Thoracic aorta (tissue), 2 donors: ENCODE measurements around the gene COL6A3. TPM values are rescaled to one million over a fixed set of nuclear protein-coding genes. Genes with fewer than 3 reads are reported as not detected.

Experiments
- ATAC-seq: fragments of 150-250 bp; one replicate; pipeline ENCODE4 v1.8.0; 2017; ENCODE audit warnings: low read depth; ENCODE audit not compliant: insufficient number of reproducible peaks, low FRiP score
- DNase-seq: peaks from one replicate; pipeline ENCODE4 v3.0.0-alpha.2; 2020; ENCODE audit warnings: low spot score
- H3K27ac ChIP-seq, 2 donors: fragments of 200-600 bp; sonication (generic); 1 replicate in 1 of 2; 2 replicates in 1 of 2; pipeline ENCODE4 v1.5.1; 2016; ENCODE audit warnings: mild to moderate bottlenecking in 2 of 2, moderate library complexity in 2 of 2
- H3K27me3 ChIP-seq: fragments of 200-600 bp; sonication (generic); replicated peaks from 2 replicates; pipeline ENCODE4 v1.6.0; 2016; ENCODE audit warnings: mild to moderate bottlenecking; ENCODE audit not compliant: insufficient read depth
- H3K36me3 ChIP-seq: fragments of 200-600 bp; sonication (generic); one replicate; pipeline ENCODE4 v1.5.1; 2016
- H3K4me1 ChIP-seq, 2 donors: fragments of 200-600 bp; sonication (generic); 1 replicate in 1 of 2; 2 replicates in 1 of 2; pipeline versions ENCODE4 v1.5.1 to v1.6.0; 2016; ENCODE audit warnings: low read depth in 2 of 2, mild to moderate bottlenecking in 1 of 2; ENCODE audit not compliant: control insufficient read depth in 1 of 2
- H3K4me3 ChIP-seq: fragments of 200-600 bp; sonication (generic); 2 replicates; pipeline ENCODE4 v1.5.1; 2016; ENCODE audit warnings: mild to moderate bottlenecking
- H3K9me3 ChIP-seq: fragments of 200-600 bp; sonication (generic); 2 replicates; pipeline ENCODE4 v1.5.1; 2016
- total RNA-seq, 2 donors: library from RNA; depleted of rRNA; stranded (reverse); fragments of >200 nt; gene quantifications; one replicate each; pipeline versions ENCODE4 v1.1.0 to v1.2.3, GENCODE V29; 2016
- TF ChIP-seq, protein P1 (sequence below): fragments of 200-600 bp; sonication (generic); IDR thresholded peaks from one replicate; pipeline ENCODE4 v1.5.1; 2019; ENCODE audit warnings: antibody characterized with exemption

The COL6A3 gene
- total RNA-seq, 2 donors from 2014 or later, result 118 to 155 TPM

DNA sequence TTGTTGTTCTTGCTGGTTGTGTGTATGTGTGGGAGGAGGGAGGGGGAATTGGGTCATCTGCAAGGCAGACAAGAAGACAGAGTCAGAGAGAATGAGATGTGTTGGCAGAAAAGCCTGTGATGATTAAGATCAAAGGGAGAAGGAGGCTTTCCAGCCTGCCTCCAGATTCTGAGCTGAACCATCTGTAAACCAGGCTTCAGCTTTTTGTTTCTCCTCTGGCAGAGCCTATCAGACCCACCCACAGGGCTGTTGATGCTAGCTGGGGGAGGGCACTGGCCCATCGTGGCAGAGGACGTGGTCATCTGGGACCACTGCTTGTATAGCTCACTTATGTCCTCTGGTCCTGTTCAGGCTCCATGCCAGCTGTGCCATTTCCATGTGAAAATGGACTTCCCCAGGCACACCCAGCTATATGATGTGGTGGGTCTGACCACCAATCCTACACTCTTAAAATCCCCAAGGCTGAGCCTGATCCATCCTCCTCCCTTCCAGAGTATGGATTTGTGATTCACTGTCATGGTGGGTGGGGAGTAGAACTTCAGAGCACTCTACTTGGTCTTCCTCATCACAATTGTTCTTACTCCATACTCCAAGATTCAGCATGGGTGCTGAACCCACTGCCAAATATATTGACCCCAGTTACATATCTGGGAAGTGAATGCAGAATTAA lies 27.8 kb upstream of the COL6A3 start:
- H3K27ac ChIP-seq, result no peak overlapping the region
- peaks cover 9 to 15% of the 10 kb centered on the region in 2 donors for H3K4me1 ChIP-seq
- no peaks in the 10 kb centered on the region for H3K36me3 ChIP-seq
- H3K9me3 ChIP-seq, result no peaks in the 10 kb centered on the region
- no peaks in the 10 kb centered on the region for H3K27me3 ChIP-seq
- DNase-seq (no peak), ATAC-seq (no peak)
- H3K4me3 ChIP-seq, result no peak overlapping the region
- TF ChIP-seq, protein P1, sequence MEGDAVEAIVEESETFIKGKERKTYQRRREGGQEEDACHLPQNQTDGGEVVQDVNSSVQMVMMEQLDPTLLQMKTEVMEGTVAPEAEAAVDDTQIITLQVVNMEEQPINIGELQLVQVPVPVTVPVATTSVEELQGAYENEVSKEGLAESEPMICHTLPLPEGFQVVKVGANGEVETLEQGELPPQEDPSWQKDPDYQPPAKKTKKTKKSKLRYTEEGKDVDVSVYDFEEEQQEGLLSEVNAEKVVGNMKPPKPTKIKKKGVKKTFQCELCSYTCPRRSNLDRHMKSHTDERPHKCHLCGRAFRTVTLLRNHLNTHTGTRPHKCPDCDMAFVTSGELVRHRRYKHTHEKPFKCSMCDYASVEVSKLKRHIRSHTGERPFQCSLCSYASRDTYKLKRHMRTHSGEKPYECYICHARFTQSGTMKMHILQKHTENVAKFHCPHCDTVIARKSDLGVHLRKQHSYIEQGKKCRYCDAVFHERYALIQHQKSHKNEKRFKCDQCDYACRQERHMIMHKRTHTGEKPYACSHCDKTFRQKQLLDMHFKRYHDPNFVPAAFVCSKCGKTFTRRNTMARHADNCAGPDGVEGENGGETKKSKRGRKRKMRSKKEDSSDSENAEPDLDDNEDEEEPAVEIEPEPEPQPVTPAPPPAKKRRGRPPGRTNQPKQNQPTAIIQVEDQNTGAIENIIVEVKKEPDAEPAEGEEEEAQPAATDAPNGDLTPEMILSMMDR, result no peak

DNA sequence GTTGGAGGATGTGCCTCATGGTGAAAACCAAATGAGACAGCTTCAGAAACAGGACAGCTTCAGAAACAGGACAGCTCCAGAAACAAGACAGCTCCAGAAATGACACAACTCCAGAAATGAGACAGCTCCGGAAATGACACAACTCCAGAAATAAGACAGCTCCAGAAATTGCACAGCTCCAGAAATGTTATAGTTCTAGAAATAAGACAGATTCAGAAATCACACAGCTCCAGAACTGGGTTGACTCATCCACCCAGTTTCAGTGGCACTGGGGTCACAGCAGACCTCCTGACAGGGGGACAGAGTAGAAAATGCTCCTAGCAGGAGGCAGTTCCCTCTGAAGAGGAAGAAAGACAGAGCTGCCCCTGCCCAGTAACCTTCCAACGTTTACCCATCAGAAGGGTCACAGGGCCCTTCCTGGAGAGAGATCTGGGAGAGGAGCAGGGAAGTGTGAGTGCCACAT lies 26.9 kb upstream of the COL6A3 start:
- peaks cover 15 to 24% of the 10 kb centered on the region in 2 donors for H3K4me1 ChIP-seq
- DNase-seq (no peak), ATAC-seq (no peak)
- H3K27ac ChIP-seq, result no peak overlapping the region
- no peaks in the 10 kb centered on the region for H3K9me3 ChIP-seq
- TF ChIP-seq, protein P1, result no peak
- H3K4me3 ChIP-seq, result no peak overlapping the region
- H3K27me3 ChIP-seq, result no peaks in the 10 kb centered on the region
- no peaks in the 10 kb centered on the region for H3K36me3 ChIP-seq

- no peaks in the 10 kb centered on the region for H3K27me3 ChIP-seq
- no peaks in the 10 kb centered on the region for H3K36me3 ChIP-seq
- H3K9me3 ChIP-seq, result no peaks in the 10 kb centered on the region
- no peak overlapping the region for H3K4me3 ChIP-seq
- ATAC-seq (no peak), DNase-seq (no peak)
- H3K4me1 ChIP-seq, result peaks cover 24 to 50% of the 10 kb centered on the region in 2 donors
- TF ChIP-seq, protein P1, result no peak
- H3K27ac ChIP-seq, result peak overlapping the region; percentile 24 to 87
Measured at GRCh38 chr2:237438080-237438940, 24.3 kb upstream of the COL6A3 start.

DNA sequence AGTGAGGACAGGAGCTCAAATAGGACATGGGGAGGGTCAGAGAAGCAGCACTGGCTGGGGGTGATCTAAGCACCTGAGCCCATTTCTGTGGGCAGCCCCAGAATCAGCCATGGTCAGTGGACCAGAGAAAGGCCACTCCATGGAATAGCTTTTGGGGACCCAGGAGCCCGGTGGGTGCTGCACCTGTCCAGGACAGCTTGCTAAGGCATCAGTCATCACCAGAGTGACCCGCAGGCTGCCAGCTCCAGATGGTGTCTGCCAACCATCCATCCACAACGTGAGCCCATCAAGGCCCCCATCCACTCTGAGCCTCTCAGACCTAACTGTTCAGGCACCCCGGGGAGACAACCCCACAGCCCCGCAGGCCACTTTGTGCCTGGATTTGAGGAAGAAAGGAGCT lies 23.6 kb upstream of the COL6A3 start:
- TF ChIP-seq, protein P1, result no peak
- Histone ChIP-seq H3K27me3 (no peaks in the 10 kb centered on the region), H3K4me1 (peaks cover 24 to 51% of the 10 kb centered on the region in 2 donors), H3K36me3 (no peaks in the 10 kb centered on the region), H3K9me3 (no peaks in the 10 kb centered on the region), H3K4me3 (no peak overlapping the region), H3K27ac (peak overlapping the region; percentile 24 to 87)
- DNase-seq (no peak), ATAC-seq (no peak)
